Measurements from ENCODE around the gene PSMC3. TPM values are rescaled to one million over a fixed set of nuclear protein-coding genes. Genes with fewer than 3 reads are reported as not detected.

PSMC3 gene
- total and polyA plus RNA-seq, 9 of the 15 experiments (the other 6 are each of a cell fraction or from before 2014, with no cell fraction given), result 44.3 to 324 (median 240) TPM

DNA sequence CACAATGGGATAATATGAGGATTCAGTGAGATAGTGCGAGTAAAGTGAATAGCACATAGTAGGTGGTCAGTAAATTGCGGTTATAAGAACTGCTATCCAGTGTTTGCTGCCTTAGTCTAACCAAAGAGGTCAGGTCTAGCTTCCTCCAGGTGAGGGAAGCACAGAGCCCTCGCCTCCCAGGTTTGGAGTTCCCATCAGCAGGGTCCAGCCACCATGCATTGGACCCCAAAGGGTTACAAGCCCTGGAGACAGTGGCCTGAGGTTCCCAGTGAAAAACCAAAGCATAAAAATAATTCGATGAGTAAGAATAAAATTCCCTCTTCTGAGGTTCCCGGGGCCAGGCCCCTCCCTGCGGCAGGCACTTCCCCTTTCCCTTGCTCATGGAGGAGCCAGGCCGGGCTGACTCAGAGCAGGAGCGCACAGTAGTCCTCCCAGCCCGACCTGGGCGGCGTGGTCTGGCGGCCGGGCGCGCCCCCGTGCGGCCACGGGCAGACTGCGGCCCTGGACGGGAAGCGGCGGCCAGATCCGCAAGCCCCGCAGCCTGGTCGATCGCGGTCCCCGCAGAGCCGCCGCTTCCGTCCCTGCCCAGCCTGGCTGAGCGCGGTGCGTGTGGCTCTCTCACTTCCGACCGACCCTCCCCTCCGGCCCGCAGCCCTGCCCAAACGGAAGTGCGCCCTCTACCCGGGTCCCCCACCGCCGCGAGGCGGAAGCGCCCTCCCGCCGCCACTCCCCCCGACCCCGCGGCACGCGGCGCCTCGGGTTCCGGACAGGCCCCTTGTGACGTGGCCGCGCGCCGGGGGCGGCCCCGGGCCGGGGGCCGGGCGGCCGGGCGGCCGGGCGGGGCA lies 18.3 kb downstream of the PSMC3 start, which contains the start of gene SLC39A13 (continued):
- TF ChIP-seq YY1 (IDR thresholded peaks at IDR 0.05; ENCODE audit: borderline replicate concordance in 1 of 3, control insufficient read depth in 1 of 3, extremely low read depth in 1 of 3, insufficient read depth in 3 of 3, insufficient read length in 1 of 3, insufficient replicate concordance in 2 of 3, low read depth in 1 of 3, low read length in 2 of 3) (peak in 1 of 3 experiments; percentile 73), FOXJ2 (tag; IDR thresholded peaks at IDR 0.05) (no peak), SAFB (IDR thresholded peaks at IDR 0.05; ENCODE audit: borderline replicate concordance, low read depth, low read length) (0 out of 2 replicates have a peak, but pooled peaks have one; percentile 27), ADNP (tag; IDR thresholded peaks at IDR 0.05) (no peak; the same call in 1 of the 2 replicates), MED1 (CRISPR knock-in tag; IDR thresholded peaks at IDR 0.05; ENCODE audit: borderline replicate concordance) (peak; percentile 52; the same call in 1 of the 2 replicates), ZNF780A (CRISPR knock-in tag; IDR thresholded peaks at IDR 0.05) (no peak), CHD1 (IDR thresholded peaks at IDR 0.05; ENCODE audit: low read length) (no peak), NONO (IDR thresholded peaks at IDR 0.05; ENCODE audit: low read depth in 2 of 2, low read length in 1 of 2) (peak in 1 of 2 experiments; percentile 97; a peak in 2 of 4 replicates), HNRNPLL (IDR thresholded peaks at IDR 0.05; ENCODE audit: low read depth, low read length, poor library complexity, severe bottlenecking) (peak; percentile 98), CBFB (CRISPR knock-in tag; IDR thresholded peaks at IDR 0.05) (no peak), CSDE1 (IDR thresholded peaks at IDR 0.05) (no peak), TAL1 (IDR thresholded peaks at IDR 0.05) (0 out of 2 replicates have a peak, but pooled peaks have one; percentile 3), CREBBP (IDR thresholded peaks at IDR 0.05; ENCODE audit: low read depth, low read length) (no peak)
- TF ChIP-seq, protein P1, sequence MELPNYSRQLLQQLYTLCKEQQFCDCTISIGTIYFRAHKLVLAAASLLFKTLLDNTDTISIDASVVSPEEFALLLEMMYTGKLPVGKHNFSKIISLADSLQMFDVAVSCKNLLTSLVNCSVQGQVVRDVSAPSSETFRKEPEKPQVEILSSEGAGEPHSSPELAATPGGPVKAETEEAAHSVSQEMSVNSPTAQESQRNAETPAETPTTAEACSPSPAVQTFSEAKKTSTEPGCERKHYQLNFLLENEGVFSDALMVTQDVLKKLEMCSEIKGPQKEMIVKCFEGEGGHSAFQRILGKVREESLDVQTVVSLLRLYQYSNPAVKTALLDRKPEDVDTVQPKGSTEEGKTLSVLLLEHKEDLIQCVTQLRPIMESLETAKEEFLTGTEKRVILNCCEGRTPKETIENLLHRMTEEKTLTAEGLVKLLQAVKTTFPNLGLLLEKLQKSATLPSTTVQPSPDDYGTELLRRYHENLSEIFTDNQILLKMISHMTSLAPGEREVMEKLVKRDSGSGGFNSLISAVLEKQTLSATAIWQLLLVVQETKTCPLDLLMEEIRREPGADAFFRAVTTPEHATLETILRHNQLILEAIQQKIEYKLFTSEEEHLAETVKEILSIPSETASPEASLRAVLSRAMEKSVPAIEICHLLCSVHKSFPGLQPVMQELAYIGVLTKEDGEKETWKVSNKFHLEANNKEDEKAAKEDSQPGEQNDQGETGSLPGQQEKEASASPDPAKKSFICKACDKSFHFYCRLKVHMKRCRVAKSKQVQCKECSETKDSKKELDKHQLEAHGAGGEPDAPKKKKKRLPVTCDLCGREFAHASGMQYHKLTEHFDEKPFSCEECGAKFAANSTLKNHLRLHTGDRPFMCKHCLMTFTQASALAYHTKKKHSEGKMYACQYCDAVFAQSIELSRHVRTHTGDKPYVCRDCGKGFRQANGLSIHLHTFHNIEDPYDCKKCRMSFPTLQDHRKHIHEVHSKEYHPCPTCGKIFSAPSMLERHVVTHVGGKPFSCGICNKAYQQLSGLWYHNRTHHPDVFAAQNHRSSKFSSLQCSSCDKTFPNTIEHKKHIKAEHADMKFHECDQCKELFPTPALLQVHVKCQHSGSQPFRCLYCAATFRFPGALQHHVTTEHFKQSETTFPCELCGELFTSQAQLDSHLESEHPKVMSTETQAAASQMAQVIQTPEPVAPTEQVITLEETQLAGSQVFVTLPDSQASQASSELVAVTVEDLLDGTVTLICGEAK (IDR thresholded peaks at IDR 0.05), result peak; percentile 99
- TF ChIP-seq, protein P1 (CRISPR knock-in tag; IDR thresholded peaks at IDR 0.05), result no peak
- TF ChIP-seq, protein P2, sequence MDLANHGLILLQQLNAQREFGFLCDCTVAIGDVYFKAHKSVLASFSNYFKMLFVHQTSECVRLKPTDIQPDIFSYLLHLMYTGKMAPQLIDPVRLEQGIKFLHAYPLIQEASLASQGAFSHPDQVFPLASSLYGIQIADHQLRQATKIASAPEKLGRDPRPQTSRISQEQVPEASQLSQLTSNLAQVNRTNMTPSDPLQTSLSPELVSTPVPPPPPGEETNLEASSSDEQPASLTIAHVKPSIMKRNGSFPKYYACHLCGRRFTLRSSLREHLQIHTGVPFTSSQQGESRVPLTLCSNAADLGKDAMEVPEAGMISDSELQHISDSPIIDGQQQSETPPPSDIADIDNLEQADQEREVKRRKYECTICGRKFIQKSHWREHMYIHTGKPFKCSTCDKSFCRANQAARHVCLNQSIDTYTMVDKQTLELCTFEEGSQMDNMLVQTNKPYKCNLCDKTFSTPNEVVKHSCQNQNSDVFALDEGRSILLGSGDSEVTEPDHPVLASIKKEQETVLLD (IDR thresholded peaks at IDR 0.05), result no peak
